HG03460 (cell line): ENCODE results near the gene DYNC2LI1.

Experiments
- ATAC-seq: cut with Tn5 transposase; IDR thresholded peaks from one replicate; pipeline ENCODE4 v1.9.1; 2021; ENCODE audit not compliant: unreplicated experiment

The DYNC2LI1 gene

DNA sequence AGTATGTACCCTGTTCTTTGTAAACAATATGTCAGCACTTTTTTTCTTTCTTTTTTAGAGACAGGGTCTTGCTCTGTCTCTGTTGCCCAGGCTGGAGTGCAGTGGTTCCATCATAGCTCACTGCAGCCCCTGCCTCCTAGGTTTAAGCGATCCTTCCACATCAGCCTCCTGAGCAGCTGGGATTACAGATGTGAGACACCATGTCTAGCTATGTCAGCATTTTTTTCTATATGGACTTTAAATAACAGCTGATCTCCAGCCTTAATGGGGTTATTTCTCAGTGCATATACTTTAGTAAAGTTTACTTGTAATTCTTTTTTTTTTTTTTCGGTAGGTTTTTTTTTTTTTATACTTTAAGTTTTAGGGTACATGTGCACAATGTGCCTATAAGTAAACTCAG lies 38.2 kb downstream of the DYNC2LI1 start:
- ATAC-seq: no peak

DNA sequence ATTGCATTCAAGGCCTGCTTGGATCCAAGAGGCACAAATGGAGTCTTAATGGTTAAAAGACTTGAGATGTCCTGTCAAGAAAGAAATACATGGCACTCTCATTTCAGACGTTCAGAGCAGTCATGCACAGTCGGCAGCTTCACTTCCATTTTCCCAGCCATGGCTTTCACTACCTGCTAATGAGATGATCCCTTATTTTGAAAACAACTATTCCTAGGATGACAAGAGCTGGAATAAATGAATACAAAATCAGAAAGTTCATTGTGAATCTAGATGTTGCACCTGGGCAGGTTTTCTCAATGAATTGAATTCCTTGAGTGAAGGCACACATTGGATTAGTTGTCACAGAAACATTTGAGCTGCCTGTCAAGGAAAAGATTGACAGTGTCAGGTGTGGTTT lies 39.1 kb downstream of the DYNC2LI1 start:
- no peak for ATAC-seq

DNA sequence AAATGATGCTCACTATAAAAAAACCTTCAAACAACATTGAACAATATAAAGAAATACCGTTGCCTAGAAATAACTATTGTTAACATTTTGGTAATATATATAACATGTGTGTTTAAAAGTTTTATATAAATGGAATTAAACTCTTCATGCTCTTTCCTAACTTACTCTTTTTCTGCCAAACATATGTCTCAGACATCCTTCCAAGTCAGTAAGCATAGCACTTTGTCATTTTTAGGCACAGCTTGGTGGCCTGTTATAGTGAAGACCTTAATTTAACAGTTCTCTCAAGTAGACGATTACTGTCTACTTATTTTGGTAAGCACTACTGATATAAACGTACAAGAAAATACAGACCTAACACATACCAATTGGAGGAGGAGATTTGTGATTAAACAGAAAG lies 40.9 kb downstream of the DYNC2LI1 start:
- ATAC-seq: no peak

DNA sequence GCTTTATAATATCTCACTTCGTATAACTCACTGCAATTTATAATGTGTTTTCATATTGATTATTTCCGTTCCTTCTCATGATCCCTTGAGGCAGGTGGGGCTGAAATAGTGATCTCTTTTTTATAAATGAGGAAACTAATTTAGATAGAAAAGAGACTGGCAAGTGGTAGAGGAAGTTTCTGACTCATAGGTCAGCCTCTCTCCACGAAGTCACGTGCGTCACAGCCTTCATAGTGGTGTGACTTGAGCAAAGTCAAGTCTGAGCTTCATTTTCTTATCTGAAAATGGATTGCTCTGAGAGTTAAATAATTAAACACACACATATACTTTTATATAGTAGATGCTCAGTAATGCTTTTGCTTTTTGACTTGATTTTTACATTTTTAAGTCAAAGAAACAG lies 44.9 kb downstream of the DYNC2LI1 start:
- ATAC-seq: no peak

DNA sequence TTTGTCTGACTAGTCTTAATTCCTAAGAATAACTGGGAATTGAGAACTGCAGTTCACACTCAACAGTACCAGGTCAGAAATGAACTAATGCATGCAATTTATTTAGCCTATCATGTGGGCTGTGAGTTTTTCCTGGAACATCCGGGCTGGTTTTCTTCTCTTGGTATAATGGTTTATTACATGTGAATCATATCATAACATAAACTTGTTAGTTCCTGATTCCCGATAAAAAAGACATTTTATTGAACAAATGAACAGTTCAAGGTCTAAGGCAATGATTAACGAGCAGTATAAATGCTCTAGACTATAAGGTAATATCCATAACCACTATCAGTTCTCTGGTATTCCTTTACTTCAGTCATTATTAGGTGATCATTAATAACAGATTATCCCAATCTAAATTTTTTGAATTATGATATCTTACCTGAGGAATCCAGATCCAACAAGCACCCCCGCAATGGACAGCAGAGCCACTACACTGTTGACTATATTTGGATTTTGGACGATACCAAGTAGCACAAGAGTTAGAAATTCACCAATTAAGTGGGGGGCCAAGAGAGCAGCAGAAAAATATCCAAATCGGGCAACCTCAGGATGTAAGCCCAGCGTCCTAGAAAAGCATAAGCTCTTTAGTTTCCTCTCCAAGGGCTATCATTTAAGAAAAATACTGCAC lies 45.8 kb downstream of the DYNC2LI1 start:
- no peak for ATAC-seq

DNA sequence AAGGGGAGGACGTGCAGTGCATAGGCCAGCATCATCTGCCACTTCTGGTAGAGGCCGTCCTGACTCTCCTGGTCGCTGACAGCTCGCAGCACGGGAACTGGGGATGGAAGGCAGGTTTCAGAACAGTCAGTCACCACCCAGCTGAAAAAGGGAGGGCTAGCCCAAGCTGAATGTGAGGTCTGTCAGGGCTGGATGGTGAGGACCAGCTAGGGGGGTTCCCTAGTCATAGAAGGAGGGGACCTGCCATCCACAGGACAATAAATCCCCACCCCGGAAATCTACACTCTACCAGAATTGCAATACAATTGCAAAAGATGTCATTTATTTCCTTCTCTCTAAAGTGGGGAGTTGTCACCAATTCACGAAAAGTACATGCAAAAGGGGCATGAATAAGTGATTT lies 49.0 kb downstream of the DYNC2LI1 start:
- ATAC-seq: no peak

DNA sequence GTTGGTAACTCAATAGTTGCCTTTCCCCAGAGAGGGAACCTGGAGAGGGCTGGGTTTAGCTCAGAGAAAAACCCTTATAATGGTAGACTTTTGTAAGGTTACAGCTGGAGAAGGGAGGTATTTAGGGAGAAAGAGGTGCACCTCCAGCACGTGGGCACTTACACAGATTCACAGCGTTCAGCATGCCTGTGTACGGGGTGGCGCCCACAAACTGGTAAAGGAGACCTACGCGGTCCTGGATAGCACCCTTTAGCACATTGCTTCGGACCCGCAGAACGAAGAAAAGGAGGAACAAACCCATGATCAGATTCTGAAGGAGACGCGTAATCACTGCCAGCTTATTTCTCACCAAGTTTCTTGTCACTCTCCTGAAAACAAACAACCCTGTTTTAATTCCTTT lies 49.9 kb downstream of the DYNC2LI1 start:
- no peak for ATAC-seq

DNA sequence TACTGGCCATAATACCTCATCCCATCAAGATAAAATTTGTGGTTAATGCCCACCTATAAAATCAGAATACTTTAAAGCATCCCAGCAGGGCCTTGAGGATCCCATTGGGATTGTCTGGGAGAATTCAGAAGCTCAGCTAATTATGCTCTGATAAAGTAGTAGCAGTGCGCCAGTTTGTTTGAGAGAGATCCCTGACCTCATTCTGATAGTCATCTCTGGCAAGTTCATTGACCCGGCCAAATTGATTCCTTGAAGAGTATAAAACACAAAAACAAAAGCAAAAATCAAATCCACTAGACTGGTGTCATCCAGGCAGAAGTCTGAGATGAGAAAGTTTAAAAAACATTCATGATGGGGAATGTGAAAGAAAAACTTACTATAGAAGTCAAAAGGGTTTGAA lies 50.7 kb downstream of the DYNC2LI1 start:
- ATAC-seq: no peak

DNA sequence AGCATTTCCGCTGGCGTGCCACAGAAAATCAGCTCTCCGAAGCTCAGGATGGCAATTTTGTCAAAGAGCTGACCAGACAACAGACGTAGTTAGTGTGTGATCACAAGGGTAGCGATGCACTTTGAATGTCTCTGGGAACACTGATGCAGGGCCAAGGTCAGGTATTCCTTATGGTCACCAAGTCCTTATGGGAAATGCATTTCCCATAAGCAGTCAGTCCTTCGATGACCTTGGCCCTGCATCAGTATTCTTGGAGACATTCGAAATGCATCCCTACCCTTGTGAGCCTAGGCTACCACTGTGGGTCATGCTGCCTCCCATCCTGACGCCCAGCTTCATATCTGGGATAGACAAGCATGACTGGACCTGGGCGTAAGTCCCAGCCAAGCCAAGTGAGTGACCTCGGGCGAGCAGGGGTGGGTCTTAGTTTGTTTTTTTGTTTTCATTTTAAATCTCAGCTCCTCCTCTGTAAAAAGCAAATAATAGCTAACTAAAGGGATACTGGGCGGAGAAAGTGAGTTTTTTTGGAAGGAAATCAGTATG lies 51.2 kb downstream of the DYNC2LI1 start:
- ATAC-seq: no peak

DNA sequence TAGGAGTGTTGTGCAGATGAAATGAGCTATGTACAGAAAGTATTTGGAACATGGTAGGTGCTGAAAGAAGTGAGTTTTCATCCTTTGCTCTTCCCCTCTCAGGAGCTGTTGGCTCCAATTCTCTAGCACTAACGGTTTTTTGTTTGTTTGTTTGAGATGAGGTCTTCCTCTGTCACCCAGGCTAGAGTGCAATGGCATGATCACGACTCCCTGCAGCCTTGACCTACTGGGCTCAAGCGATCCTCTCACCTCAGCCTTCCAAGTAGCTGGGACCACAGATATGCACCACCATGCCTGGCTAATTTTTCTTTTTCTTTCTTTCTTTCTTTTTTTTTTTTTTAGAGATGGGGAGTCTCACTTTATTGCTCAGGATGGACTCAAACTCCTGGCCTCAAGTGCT lies 52.0 kb downstream of the DYNC2LI1 start:
- no peak for ATAC-seq

DNA sequence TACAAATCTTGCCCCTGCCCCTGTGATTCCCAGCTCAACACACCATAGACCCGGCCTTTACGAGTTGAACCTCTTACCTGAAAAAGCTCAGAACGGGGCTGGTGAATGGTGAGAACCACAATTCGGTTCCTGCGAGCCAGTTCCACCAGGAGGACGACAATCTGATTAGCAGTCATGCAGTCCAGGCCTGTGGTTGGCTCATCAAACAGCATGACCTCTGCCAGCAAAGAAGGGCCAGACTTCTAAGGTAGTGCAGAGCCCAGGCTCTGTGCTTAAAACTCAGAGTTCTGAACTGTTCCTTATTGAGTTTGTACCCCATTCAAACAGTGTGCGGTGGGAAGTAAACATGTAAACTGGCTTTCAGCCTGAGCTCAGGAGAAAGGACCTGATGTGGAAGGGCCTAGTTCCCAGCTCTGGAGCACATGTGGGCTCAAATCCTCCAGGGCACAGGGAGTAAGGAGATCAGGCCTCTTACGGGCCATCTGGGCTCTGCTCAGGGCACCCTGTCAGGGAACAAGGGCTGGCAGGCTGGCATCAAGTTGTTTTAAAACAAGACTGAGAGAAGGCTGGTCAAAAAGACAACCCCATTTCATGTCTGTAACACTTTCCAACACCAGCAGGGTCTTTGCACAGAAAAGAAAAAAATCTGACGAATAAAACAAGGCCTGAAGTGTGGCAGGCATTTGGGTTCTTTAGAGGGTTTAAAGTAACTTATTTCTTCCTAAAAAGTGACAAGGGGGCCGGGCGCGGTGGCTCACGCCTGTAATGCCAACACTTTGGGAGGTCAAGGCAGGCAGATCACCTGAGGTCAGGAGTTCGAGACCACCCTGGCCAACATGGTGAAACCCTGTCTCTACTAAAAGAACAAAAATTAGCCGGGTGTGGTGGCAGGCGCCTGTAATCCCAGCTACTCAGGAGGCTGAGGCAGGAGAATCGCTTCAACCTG lies 52.7 kb downstream of the DYNC2LI1 start:
- no peak for ATAC-seq

DNA sequence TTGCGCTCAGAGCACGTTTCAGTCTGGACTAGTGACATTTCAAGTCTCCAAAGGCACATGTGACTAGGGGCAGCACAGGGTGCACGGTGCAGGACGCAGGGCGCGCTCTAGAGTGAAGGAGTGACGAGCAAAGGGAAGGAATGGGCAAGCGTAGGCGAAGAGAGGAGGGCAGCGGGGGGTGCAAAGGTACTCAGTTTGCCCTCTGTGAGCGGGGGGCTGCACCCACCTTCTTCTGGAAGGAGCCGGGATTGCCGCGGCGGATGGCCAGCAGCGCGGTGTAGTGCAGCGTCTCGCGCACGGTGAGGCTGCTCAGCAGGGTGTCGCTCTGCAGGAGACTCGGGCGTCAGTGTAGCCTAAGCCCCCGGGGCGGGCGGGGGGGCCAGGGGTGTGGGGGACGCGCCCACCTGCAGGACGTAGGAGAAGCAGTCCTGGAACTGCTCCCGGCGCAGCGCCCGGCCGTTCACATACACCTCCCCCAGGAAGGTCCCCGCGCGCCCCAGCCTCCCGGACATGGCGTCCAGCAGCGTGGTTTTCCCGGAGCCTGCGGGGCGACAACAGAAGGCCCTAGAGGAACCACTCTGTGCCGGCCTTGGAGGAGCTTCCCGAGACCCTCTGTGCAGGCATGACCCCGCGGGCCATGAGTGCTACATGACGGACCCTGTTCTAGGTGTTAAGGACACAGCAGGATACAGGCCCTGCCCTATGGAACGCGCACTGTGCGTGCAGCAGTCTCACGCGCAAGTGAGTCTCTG lies 57.9 kb downstream of the DYNC2LI1 start:
- no peak for ATAC-seq

DNA sequence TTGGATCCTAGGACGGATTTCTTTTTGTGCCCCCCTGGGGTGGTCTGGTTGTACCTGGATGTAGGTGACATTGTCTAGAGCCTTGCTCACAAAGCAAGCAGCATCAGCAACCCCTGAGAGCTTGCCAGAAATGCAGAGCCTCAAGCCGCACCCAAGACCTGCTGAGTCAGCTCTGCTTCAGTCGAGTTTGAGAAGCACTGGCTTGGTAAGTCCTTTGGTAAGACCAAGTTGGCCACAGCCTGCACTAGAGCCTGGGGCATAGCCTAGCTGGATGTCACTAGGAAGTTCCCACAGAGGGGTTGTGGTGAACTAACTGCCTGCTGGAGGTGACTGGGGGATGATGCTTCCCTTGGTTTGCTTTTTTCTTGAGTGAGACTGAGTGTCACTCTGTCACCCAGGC lies 58.6 kb downstream of the DYNC2LI1 start:
- ATAC-seq: no peak

DNA sequence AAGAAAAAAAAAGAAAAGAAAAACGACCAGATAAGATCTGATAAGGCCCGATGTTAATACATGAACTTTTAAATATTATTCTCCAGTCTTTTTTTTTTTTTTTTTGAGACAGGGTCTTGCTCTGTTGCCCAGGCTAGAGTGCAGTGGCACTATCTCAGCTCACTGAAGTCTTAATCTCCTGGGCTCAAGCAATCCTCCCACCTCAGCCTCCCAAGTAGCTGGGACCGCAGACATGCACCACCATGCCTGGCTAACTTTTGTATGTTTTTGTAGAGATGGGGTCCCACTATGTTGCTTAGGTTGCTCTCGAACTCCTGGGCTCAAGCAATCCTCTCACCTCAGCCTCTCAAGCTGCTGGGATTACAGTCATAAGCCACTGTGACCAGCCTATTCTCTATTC lies 63.2 kb downstream of the DYNC2LI1 start:
- no peak for ATAC-seq

DNA sequence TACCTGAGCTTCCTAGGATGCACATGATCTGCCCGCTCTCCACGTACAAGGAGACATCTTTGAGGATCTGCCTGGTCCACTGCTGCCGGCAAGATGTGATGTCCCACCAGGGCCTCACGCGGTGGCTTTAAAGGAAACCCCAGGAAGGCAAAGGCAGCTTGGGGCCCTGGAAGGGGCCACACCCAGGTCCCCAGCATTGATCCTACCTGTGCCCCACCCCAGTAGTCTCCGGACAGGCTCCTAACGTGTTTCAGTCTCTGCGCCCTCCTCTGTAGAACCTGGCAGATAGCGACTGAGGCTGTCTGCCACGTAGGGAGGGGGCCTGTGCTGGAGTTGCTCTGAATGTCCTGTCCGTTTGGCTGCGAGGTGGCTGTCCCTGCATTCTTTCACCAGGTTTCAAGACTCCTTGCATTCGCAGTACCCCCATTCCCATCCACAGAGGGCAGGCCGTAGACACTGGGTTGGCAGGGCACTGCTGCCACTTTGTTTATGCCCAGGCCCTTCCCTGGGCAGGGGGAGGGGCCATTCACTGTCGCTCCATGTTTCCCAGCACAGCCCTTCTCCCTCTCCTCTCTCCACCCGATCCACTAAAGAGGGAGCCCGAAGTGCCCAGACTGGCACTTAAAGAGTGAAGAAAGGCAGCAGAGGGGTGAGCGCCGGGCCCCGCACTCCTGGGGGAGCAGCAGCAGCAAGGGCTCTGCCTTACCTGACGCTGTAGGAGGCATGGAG lies 64.2 kb downstream of the DYNC2LI1 start:
- no peak for ATAC-seq

DNA sequence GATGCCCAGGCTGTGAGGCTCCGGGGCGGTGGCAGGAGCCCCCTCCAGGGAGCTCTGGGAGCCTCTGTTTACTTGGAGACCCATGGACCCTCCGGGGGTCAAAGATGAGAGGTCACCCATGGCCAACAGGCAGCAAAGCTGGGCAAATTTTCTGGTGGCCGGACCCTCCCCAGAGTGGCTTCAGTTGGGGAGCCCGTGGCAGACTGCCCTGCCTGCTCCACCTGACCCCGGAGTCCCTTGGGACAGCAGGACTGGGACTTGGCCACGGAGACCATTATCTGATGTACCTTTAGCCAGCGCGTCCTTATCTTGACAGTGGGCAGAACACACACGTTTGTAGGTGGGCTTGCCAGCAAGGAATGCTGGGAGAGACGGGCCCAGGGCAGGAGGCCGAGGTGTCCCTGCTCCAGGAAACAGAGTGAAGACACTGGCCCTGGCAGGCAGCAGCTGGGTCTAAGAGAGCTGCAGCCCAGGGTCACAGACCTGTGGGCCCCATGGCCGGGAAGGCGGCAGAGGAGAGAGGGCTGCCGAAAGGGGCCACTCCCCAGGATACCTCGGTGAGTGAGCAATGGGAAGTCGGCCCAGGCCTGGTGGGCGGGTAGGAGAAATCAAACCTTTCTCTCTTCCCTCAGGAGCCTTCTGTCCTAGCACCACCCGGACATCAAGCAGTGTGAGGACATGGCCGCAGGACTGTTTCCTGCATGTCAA lies 64.9 kb downstream of the DYNC2LI1 start, which contains the start of the genes ABCG5 and ABCG8:
Gene ABCG5 (minus strand): TSS at position 280 of the 708 bp plus-strand sequence. CDS start 160 bp downstream, at position 120.
Gene ABCG8 (plus strand): TSS at position 412 of the 708 bp plus-strand sequence. CDS start 83 bp downstream, at position 495.
- ATAC-seq: no peak

DNA sequence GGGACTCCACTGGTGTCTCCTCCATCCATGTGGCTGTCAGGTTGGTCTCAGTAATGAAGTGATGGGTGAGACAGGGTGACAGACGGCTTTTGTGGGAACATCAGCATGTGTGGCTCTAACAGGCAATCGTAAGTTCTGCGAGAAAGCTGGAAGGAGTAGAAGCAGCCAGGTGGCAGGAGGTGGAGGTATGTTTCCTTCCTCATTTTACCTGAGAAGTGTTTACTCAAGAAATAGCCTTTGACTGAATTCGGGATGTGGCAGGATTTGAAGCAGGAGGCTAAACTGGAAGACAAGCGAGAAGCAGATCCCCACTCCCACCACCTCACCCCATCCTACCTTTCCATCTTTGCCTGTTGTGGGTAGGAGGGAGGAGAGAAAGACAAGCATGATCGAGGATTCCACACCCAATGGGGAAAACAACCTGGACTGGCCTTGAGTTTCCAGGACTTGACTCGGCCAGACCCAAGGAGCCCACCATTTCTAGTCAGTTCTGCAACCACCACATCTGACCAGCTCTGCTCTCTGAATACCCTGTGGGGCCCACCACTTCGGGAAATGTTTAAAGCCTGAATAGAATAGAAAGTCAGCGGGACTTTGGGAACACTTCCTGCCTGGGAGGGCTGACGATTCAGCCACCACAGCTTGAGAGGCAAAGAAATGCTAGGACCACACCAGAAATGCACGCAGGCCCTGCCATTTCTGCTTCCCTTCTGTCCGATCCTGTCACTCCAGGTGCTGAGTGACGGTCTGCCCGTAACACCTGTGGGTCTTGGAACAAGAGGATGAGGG lies 66.1 kb downstream of the DYNC2LI1 start:
- no peak for ATAC-seq

DNA sequence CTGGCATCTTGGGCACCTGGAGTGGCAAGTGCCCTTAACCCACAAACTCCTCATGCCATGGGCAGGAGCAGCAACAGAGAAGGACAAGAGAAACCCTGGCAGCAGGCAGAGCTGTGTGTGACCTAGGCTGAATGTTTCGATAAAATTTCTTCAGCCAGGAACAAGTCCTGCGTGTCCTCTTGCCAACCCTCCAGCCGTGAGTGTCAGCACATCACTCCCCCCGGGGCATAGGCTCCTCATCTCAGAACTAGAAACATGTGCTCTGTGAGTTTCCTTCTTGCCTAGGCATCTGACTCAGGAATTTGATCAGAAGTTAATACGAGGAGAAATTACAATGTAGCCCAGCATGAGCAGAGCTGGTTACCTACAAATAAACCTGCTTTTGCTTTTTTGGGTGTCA lies 67.1 kb downstream of the DYNC2LI1 start:
- ATAC-seq: no peak
